PFSK-1 (cell line): Measurements from ENCODE around the gene ENPP6.

ENCODE experiments used
- FOXP2 ChIP-seq: optimal IDR thresholded peaks from 2 replicates; pipeline ENCODE3; 2011; ENCODE audit warnings: borderline replicate concordance, control low read depth, inconsistent platforms; ENCODE audit not compliant: insufficient read depth; ENCODE audit errors: extremely low read length, extremely low read depth
- POLR2AphosphoS5 ChIP-seq: IDR thresholded peaks from 2 replicates; pipeline ENCODE4 v1.6.1; 2012; ENCODE audit warnings: low read depth, mild to moderate bottlenecking, control low read depth, low read length, moderate library complexity
- SIN3A ChIP-seq: IDR thresholded peaks from 2 replicates; pipeline ENCODE4 v1.6.1; 2012; ENCODE audit warnings: mild to moderate bottlenecking, low read length, moderate library complexity, borderline replicate concordance; ENCODE audit not compliant: insufficient read depth
- TAF1 ChIP-seq: IDR thresholded peaks from 2 replicates; pipeline ENCODE4 v1.6.1; 2012; ENCODE audit warnings: low read length, control low read depth, borderline replicate concordance; ENCODE audit not compliant: insufficient read depth
- TF ChIP-seq, protein P1 (sequence below), 2 experiments: IDR thresholded peaks; 2 replicates each; pipeline versions ENCODE4 v1.6.1 to v1.8.0; 2011 to 2012; ENCODE audit warnings: low read depth in 2 of 2, low read length in 2 of 2, control low read depth in 1 of 2, inconsistent platforms in 1 of 2, mild to moderate bottlenecking in 1 of 2, moderate library complexity in 1 of 2; ENCODE audit not compliant: insufficient read depth in 1 of 2

ENPP6 gene

DNA sequence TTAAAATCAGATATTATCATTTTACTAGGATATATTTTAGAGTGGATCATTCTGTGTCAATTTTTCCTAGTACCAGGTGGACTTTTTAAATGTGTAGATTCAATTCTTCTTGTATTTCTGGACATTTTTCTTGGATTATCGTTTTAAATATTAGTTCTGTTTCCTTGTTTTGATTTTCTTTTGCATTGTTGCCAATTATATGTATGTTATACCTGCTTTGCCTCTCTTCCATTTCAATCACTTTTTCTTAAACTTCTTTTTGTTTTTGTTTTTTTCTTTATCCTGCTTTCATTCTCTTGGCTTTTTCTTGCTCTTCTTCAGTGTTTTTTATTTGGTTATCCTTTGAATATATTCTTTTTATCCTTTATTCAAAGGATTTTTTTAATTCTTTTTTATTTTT lies 171.5 kb downstream of the ENPP6 start:
- TF ChIP-seq, protein P1, sequence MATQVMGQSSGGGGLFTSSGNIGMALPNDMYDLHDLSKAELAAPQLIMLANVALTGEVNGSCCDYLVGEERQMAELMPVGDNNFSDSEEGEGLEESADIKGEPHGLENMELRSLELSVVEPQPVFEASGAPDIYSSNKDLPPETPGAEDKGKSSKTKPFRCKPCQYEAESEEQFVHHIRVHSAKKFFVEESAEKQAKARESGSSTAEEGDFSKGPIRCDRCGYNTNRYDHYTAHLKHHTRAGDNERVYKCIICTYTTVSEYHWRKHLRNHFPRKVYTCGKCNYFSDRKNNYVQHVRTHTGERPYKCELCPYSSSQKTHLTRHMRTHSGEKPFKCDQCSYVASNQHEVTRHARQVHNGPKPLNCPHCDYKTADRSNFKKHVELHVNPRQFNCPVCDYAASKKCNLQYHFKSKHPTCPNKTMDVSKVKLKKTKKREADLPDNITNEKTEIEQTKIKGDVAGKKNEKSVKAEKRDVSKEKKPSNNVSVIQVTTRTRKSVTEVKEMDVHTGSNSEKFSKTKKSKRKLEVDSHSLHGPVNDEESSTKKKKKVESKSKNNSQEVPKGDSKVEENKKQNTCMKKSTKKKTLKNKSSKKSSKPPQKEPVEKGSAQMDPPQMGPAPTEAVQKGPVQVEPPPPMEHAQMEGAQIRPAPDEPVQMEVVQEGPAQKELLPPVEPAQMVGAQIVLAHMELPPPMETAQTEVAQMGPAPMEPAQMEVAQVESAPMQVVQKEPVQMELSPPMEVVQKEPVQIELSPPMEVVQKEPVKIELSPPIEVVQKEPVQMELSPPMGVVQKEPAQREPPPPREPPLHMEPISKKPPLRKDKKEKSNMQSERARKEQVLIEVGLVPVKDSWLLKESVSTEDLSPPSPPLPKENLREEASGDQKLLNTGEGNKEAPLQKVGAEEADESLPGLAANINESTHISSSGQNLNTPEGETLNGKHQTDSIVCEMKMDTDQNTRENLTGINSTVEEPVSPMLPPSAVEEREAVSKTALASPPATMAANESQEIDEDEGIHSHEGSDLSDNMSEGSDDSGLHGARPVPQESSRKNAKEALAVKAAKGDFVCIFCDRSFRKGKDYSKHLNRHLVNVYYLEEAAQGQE (IDR thresholded peaks at IDR 0.05; ENCODE audit: insufficient read depth in 1 of 2, low read depth in 2 of 2, low read length in 2 of 2), result no peak
- TF ChIP-seq SIN3A (no peak), POLR2AphosphoS5 (no peak), TAF1 (no peak)

DNA sequence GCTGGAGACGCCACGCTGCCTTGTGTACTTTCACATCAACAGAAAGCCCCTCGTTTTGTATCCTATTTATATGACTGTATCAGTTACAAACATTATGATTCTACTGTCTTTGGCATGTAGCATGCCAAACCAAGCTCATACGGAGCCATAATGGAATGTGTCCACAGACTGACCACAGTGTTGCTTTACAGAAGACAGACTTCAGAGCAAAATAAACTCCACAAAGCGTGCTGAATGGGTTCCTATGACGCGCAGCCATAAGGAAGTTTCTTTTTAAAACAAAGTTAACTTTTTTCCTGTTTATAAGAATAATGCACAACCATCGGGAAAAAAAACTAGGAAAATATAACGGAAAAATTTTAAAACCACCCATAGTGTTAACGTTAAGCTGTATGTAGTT lies 176.5 kb downstream of the ENPP6 start:
- TF ChIP-seq TAF1 (no peak), FOXP2 (no peak), POLR2AphosphoS5 (no peak), SIN3A (no peak)
- TF ChIP-seq, protein P1 (IDR thresholded peaks at IDR 0.05; ENCODE audit: insufficient read depth in 1 of 2, low read depth in 2 of 2, low read length in 2 of 2), result no peak

DNA sequence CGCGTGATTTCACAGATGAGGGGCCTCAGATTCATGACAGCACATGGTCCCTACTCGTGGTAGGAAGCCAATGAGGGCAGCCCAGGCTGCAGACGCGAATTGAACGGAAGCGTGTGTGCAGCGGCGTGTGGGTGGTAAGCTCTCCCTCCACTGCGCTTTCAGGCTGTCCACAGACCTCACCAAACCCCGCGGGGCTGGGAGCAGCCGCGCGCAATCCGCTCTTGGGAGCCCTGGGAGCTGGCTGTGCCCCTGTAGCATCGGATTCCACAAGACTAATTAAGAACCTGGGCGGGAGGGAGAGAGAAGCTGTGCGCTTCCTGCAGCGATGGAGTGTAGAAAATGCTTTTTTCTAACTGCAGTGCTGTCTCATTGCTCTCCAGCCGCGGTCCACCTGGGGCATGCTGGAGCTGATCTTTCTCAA lies 177.7 kb downstream of the ENPP6 start:
- TF ChIP-seq SIN3A, result no peak
- TF ChIP-seq TAF1, result no peak
- TF ChIP-seq, protein P1 (IDR thresholded peaks at IDR 0.05; ENCODE audit: insufficient read depth in 1 of 2, low read depth in 2 of 2, low read length in 2 of 2), result no peak
- TF ChIP-seq POLR2AphosphoS5, result no peak
- no peak for TF ChIP-seq FOXP2
